Measurements from ENCODE around the gene DDB1.

GRCh38 chr11:61356706-61357105 lies 23.8 kb upstream of the DDB1 start:
- TF ChIP-seq TAF1 (IDR thresholded peaks at IDR 0.05; ENCODE audit: borderline replicate concordance, low read depth, low read length) (no peak), POLR2A (IDR thresholded peaks at IDR 0.05; ENCODE audit: low read depth, low read length) (no peak)

Measured in GM12892 (cell line).